ENCODE results near the gene ASIC3.
"Not testable (repeated sequence)": the region's sequence is repeated elsewhere in the genome, so short reads cannot be mapped to it uniquely, and the experiment has no call there.

Gene ASIC3

DNA sequence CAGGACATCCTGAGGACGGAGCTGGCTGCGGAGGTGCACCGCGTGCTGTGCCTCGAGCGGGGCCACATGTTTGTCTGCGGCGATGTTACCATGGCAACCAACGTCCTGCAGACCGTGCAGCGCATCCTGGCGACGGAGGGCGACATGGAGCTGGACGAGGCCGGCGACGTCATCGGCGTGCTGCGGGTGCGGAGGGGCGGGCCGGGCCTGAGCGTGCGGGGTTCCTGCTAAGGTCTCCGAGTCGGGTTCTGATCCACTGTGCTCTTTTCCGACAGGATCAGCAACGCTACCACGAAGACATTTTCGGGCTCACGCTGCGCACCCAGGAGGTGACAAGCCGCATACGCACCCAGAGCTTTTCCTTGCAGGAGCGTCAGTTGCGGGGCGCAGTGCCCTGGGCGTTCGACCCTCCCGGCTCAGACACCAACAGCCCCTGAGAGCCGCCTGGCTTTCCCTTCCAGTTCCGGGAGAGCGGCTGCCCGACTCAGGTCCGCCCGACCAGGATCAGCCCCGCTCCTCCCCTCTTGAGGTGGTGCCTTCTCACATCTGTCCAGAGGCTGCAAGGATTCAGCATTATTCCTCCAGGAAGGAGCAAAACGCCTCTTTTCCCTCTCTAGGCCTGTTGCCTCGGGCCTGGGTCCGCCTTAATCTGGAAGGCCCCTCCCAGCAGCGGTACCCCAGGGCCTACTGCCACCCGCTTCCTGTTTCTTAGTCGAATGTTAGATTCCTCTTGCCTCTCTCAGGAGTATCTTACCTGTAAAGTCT is 34.4 kb upstream of the ASIC3 start:
- peak; percentile 76 to 82 for DNase-seq (ENCODE audit: low read depth in 2 of 2)

DNA sequence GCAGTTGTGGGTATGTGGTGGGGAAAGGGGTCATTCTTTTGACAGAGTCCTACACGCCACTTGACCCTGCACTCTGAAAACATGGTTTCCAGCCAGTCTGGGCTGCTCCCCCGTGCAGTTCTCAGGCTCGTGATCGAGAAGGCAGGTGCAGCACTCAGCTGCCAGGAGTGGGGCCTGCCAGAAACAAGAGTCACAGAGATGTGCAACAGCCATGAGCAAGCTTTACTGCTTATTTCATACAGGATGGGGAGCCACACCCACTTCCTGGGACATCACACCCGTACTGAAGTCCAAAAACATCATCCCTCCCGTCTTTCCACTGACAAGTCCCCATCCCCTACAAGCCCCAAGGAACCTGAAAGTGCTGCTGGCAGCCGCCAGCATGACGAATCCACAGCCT is 33.4 kb upstream of the ASIC3 start:
- no peak for DNase-seq (ENCODE audit: low read depth in 2 of 2)

DNA sequence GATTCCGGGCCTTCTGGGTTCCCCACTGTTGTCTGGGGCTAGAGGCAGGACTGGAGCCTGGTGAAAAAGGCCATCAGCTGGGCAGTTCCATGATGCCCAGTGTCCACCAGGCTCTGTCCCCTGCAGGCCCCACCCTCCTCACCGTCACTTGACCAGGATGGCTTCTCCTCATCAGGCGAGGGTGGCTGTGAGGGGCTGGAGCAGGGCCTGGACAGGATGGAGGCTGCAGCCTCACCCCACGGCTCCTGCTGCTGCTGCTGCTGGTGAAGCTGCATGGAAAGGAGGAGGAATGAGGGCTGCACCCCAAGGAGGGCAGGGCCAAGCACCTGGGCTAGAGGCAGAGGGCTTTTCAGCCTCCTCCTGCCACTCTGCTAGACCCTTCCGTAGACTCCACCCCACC is 32.4 kb upstream of the ASIC3 start:
- no peak for DNase-seq (ENCODE audit: low read depth in 2 of 2)

DNA sequence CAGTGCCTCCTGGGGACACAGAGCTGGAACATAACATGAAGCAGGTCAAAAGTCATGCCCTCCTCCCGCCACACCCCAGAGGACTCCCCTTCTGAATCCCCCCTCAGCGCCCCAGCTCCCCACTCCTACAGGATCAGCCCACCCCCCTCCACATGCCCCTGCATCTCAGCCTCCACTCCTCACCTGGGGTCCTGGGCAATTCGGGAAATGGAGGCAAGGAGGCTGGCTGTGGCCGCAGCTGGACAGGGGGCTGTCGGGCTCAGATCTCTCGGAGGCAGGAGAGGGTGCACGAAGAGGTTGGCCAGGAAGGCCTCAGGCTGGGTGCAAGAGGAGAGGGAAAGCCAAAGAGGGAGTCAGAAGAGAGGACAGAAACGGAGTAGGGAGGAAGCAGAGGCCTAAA is 31.8 kb upstream of the ASIC3 start:
- no peak for DNase-seq (ENCODE audit: low read depth in 2 of 2)

DNA sequence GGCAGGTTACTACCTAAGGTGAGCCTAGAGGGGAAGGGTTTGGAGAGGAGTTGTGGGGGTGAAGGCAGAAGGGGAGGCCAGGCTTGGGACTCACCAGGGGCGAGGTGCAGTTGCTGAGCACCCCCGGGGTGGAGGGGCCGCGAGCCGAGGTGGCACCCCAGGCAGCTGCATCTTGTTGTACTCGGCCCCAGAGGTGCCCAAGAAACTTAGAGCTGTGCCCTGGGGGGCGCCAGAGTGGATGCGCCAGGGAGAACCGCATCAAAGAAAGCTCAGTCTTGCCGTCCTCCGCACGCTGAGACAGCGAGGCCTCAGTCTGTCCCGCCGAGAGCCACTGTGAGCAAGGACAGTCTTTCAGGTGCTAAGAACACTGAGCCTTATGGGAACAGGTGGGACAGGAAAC is 31.4 kb upstream of the ASIC3 start:
- DNase-seq (ENCODE audit: low read depth in 2 of 2) = no peak

DNA sequence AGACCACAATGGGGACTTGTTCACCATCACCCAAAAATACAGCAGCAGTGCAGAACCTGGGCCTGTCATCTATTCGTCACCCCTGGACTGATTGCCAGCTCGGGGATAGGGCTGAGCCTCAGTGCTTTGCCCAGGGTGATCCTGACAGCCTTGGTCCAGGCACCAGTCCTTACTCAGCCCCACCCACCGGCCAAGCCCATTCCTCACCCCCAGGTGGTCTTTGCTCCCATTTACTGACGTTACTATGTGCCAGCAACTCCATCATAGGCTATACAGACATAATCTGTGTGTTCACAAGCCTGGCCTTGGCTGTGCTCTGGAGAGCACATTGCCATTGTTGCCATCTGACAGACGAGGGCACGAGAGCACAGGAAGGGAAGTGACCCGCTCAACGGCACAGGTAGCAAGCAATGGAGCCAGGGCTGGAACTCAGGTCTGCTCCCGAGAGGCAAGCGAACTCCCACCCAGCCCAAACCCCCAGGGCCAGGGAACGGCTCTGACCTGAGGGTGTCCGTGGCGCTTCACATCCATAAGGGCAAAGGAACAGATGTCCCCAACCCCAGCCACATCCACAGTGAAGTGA is 30.9 kb upstream of the ASIC3 start:
- DNase-seq (ENCODE audit: low read depth in 2 of 2) = no peak

DNA sequence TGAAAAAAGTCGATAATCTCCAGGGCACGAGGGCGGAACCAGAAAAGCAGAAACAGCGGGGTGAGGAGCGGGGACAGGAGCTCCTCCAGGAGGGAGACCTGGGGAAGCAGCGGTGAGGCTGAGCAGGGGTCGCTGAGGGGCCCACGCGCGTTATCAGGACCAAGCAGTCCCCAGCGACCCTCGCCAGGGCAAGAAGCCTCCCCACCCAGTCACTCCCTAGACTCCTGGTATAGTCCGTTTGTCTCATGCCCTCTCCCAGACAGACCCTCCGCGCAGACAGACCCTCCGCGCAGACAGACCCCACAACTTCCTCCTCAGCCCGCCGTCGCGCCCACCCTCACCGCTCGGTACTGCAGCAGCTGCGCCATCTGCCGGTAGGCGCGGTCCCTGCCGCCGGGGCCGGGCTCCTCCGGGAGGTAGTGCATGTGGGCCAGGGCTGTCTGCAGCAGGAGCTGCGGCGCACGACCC is 30.3 kb upstream of the ASIC3 start:
- DNase-seq (ENCODE audit: low read depth in 2 of 2) = peak; percentile 75 to 86

DNA sequence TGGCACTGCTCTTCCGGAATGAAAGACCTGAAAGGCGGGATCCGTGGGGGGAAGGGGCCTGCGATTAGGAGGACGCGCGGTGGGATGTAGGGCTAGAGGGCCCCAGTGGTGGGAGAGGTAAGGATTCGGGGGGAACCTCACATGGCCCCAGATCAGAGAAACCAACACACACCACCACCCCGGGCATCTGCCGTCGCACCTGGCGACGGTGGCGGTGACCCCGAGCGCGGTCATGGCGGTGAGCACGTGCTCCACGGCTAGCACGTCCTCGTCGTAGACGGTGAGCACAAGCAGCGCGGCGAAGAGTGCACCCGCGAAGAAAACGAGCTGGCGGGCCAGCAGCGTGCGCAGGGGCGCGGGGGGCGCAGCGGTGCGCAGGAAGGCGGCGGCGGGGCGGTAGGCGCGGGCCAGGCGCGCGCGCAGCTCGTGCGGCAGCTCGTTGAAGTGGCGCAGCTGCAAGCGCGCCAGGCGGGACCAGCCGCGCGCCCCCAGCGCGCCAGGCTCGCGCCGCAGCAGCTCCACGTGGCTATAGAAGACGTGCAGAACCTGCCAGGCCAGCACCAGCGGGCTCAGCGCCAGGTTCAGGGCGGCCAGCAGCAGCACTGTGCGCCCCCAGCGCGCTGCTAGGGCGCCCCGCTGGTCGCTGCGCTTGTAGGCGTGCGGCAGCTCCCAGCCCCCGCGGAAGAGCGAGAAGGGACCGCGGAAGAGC is 29.8 kb upstream of the ASIC3 start:
- DNase-seq (ENCODE audit: low read depth in 2 of 2) = no peak

DNA sequence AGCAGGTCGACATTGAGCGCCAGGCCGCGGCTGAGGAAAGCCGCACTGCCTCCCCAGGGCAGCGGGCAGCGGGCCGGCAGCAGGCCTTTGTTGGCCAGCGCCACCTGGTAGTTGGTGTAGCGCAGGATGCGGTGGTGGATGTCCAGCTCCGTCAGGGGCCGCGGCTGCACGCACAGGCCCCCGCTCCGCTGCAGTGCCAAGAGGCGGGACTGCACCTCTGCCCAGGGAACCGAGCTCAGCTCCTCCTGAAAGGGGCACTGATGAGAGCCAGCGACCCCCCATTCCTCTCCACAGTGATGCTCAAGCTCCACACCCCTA is 29.2 kb upstream of the ASIC3 start:
- DNase-seq (ENCODE audit: low read depth in 2 of 2) = no peak

DNA sequence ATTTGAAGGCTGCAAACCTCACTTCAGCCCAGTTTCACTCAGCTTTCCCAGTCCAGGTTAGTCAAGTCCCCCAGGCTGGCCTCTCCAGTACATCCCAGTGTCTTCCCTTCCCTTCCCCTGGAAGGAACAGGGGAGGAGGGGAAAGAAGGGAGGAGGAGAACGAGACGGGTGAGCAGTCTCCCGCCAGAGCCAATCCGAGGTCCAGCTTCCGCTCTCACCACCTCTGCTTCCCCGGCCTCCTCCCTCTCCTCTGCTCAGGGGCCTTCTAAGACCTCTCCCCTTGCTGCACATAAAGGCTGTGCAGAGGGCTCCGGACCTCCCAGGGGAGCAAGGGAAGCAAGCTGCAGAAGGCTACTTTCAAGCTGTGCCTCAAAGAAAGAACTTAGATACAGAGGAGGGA is 28.1 kb upstream of the ASIC3 start:
- no peak for DNase-seq (ENCODE audit: low read depth in 2 of 2)

DNA sequence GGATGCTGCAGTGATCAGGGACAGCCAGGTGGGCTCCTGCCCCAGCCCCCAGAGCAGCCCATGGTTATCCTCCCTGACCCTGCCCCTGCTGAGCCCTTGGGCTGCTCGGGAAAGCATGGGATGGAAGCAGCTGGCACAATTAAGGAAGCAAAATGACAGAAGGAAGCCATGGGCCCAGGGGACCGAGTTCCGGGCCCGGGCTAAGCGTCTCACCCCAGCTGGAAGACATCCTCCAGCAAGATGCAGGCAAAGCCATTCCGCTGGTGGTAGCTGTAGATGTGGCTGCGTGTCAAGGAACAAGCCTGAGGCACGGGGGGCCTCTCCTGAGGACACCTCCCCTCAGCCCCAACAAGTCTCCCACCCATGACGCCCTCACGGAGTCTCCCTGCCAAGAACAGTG is 25.1 kb upstream of the ASIC3 start:
- DNase-seq (ENCODE audit: low read depth in 2 of 2) = no peak

DNA sequence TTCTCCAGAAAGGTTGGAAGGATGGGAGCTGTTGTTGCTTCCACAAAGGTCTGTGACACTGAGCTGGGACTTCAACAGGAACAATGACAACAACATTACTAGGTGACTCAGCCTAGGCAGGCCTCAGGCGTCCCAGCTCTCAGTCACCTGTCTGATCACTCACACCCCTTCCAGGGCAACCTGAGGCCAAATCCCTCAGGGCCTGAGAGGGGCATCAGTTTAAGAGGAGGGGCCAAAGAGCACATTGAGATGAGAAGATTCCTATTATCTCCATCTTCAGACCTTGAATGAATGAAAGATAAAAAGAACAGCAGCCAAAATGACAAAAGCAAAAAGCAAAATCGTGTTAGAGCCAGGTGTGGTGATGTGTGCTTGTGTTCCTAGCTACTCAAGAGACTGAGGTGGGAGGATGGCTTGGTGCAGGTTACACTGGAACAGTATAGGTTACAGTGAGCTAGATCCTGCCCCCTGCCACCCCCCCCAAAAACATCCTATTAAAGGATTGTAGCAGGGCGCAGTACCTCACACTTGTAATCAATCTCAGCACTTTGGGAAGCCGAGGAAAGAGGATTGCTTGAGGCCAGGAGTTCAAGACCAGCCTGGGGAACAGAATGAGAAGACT is 23.8 kb upstream of the ASIC3 start, which contains the start of gene ATG9B:
Gene ATG9B (minus strand): TSS at position 60 of the 622 bp plus-strand sequence. CDS start 71 bp downstream, outside the sequence.
- no peak for DNase-seq (ENCODE audit: low read depth in 2 of 2)

DNA sequence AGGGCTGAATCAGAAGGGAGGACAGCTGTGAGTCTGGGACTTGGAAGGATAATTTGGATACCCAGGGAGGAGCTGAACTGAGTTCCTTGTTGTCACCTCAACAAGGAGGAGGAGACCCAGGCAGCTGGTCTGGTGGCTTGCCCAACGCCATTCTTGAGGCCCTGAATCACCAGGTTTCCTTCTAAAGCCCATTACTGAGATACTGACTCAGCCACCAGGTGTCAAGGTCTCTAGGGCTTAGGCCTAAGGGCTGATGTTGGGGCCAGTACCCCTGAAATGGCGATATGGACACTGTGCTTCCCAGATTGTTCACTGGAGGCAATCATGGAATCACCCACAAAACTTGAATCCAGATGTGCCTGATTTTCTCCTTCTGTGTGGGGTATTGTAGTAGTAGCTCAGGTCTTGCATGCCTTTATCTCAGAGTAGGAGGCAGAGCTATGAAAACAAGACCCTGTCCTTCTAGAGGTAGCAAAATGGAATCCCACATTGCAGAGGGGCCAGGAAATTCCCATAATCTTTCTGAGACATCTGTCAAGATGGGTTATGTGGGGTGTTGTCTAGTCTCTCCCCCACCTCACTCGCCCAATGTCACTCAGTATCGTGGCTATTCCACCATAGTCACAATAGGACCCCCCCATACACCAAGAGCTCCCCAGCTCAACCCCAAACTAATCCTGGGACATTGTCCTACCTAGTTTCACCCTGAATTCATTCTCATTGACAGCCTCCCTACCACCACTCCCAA is 22.2 kb upstream of the ASIC3 start:
- no peak for DNase-seq (ENCODE audit: low read depth in 2 of 2)

DNA sequence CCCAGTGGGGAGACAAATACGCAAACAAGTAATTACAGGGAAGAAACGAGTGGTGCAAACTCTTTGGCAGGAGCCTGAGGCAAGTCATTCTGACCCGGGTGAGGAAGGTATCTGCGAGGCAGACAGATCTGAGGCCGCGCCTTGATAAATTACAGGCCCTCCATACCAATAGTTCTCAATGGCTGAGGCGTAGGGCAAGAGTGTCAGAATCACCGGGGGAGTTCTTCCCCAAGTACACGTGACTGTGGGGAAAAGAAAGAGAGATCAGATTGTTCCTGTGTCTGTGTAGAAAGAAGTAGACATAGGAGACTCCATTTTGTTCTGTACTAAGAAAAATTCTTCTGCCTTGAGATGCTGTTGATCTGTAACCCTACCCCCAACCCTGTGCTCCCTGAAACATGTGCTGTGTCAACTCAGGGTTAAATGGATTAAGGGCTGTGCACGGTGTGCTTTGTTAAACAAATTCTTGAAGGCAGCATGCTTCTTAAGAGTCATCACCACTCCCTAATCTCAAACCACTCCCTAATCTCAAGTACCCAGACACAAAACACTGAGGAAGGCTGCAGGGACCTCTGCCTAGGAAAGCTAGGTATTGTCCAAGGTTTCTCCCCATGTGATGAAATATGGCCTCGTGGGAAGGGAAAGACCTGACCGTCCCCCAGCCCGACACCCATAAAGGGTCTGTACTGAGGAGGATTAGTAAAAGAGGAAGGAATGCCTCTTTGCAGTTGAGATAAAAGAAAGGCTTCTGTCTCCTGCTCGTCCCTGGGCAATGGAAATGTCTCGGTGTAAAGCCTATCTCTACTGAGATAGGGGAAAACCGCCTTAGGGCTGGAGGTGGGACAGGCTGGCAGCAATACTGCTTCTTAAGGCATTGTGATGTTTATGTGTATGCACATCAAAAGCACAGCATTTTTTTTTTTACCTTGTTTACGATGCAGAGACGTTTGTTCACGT is 21.3 kb upstream of the ASIC3 start:
- DNase-seq (ENCODE audit: low read depth in 2 of 2) = not testable (repeated sequence)

DNA sequence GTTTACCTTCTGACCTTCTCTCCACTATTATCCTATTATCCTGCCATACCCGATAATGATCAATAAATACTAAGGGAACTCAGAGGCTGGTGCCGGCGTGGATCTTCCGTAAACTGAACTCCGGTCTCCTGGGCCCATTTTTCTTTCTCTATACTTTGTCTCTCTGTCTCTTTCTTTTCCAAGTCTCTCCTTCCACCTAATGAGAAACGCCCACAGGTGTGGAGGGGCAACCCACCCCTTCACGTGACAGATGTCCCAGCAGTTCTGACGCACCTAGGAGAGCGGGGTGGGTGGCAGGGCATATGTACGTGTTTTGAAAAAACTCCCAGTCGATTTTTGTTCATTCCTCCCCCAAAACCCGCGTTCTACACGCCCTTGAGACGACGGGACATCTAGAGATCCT is 20.6 kb upstream of the ASIC3 start:
- not testable (repeated sequence) for DNase-seq (ENCODE audit: low read depth in 2 of 2)

DNA sequence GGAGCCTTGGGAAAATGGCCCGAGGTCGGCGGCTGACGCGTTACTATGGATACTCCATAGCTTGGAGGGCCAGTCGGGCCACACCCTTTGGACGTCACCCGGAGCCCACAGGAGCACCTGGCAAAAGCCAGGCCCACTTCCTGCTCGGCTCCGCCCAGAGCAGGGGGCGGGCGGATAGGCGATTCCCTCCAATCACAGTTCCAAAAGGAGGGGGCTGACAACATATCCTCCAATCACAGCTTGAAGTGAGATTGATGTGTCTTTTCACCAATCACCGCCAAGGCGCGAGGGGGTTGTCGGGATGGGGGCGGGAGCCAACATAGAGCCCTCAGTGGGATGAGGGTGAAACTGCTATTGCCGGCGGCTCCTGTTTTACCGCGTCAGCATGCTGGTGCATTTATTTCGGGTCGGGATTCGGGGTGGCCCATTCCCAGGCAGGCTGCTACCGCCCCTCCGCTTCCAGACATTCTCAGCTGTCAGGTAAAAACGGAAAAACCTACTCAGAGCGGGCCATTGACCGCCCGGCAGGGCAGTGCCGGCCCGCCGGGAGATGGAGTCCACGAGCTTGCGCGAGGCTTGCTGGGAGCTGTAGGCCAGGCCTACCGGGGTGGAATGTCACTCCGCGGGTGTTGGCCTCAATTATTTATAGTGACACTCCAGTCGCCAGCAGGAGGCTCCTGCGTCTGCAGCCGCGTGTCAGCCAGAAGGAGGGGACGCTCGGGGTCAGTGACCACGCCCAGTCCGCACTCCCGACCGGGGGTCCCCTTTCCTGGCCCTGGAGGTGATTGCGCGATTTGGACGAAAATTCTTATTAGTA is 20.0 kb upstream of the ASIC3 start, which contains the start of gene ABCB8:
Gene ABCB8 (plus strand): TSS at position 320 of the 817 bp plus-strand sequence. CDS start 66 bp downstream, at position 386.
- peak; percentile 88 to 95 for DNase-seq (ENCODE audit: low read depth in 2 of 2)

DNA sequence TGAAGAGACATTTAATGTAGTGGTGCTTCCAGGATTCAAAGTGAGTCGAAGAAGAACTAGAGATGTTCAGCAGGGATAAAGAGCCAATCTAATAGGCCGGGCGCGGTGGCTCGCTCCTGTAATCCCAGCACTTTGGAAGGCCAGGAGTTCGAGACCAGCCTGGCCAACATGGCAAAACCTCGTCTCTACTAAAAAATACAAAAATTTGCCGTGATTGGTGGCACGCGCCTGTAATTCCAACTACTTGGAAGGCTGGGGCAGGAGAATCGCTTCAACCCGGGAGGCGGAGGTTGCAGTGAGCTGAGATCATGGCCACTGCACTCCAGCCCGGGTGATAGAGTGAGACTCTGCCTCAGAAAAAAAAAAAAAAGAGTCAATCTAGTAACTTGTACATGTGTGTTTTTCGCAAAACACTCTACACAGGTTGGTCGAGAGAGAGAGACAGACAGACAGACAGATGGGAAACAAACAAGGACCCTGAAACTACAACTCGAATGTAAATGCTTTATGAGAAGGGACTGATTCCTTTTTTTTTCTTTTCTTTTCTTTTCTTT is 19.3 kb upstream of the ASIC3 start:
- no peak for DNase-seq (ENCODE audit: low read depth in 2 of 2)

DNA sequence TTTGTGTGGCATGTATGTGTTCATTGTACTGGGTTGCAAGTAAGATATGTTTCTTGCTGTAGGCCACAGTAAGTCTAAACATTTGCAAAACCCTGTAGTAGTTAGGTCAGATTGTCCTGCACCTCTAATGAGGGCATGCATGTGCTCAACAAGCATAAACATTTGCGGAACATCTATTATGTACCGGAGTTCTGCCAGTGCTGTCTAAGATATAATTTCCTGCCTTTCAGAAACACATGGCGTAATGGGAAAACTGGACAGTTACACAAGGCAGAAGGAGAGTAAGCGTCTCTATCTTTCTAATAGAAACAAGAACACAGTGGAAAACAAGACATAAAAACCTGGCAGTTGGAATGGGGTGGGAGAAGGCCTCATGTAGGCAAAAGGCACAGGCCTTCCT is 17.3 kb upstream of the ASIC3 start:
- DNase-seq (ENCODE audit: low read depth in 2 of 2) = no peak

Data from stimulated activated CD8-positive, alpha-beta memory T cell treated with anti-CD3 and anti-CD28 coated beads, Interleukin-2, amount 100 ng/mL, for 48 hours (primary cell).